K562 treated with DMSO at 1 percent for 4 hours (cell line): Measurements from ENCODE around the gene HPSE. TPM values are rescaled to one million over a fixed set of nuclear protein-coding genes. Genes with fewer than 3 reads are reported as not detected.

Source experiments
- total RNA-seq: library from RNA; unstranded; fragments of 300-600 nt; gene quantifications from 2 replicates; pipeline ENCODE4 v1.2.3, GENCODE V29; 2022; ENCODE audit not compliant: insufficient read depth

Gene HPSE
- total RNA-seq: not detected in 2 replicates

DNA sequence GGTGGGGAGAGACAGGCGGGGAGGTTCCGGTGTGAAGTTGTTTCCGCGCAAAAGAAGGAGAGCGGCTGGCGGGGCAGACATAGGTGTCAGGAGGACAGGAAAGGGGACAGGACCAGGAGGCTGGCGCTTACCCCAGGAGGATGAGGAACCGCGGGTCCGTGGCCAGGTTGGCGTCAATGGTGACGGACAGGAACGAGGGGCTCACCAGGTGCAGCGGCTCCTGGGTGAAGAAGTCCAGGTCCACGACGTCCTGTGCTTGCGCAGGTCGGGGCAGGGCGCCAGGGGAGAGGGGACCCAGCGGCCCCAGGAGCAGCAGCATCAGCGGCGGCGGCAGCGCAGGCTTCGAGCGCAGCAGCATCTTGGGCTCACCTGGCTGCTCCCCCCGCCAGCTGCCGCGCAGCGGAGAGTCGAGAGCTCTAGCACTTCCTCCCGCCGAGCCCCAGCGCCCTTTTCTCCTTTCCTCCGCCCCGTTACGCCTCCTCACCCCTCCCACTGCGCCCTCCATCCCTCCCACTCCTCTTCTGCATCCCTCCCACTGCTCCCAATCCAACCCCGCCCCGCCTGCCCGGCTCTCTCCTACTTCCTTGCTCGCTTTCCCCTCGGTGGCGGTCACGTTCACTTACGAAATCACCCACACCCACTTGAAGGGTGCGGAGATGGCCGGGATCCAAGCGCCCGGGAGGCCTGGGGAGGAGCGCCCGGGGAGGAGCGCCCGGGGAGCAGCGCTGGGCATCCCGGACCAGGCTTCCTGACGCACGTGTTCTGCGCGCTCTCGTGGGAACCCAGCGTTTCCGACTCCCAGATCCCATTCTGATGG is at the start of gene HPSE:
TSS of gene HPSE (minus strand) at position 424 of the 817 bp plus-strand sequence. CDS start at position 358, 66 bp downstream.

GRCh38 chr4:83284193-83285054 is 50.2 kb downstream of the HPSE start, which contains the start of gene COQ2:
Gene COQ2 (minus strand): TSS chr4:83284798. CDS start chr4:83284764, 34 bp downstream.

Other genes with a start within 250 kb of the HPSE start
- gene PLAC8, start 220.1 kb downstream of the HPSE start, total RNA-seq: not detected in 2 replicates
- gene COQ2, start 50.0 kb downstream of the HPSE start, total RNA-seq: 3.2 and 7.9 TPM in 2 replicates
- 4.9 and 7.3 TPM in 2 replicates for gene HELQ, start 121.0 kb upstream of the HPSE start, total RNA-seq
- gene MRPS18C, start 121.2 kb upstream of the HPSE start, total RNA-seq: 39.1 and 54.2 TPM in 2 replicates
- 24.6 and 43.8 TPM in 2 replicates for gene ABRAXAS1, start 150.3 kb upstream of the HPSE start, total RNA-seq
- 12.9 and 15.3 TPM in 2 replicates for gene GPAT3, start 201.3 kb upstream of the HPSE start, total RNA-seq